SU-DHL-6 (cell line): ENCODE measurements around the gene DUOXA1.

ENCODE experiments used
- EZH2phosphoT487 ChIP-seq: fragments of 200-600 bp; sonication (generic), shearing (Covaris generic); conservative IDR thresholded peaks from 2 replicates; pipeline ENCODE4 v1.6.1; 2018; ENCODE audit warnings: mild to moderate bottlenecking, antibody characterized with exemption, low read length, moderate library complexity, mixed read lengths
- TF ChIP-seq, protein P1 (sequence below): fragments of 200-600 bp; sonication (generic); IDR thresholded peaks from one replicate; pipeline ENCODE4 v1.5.1; 2017; ENCODE audit warnings: antibody characterized with exemption, mild to moderate bottlenecking, low read length, moderate library complexity; ENCODE audit not compliant: insufficient read depth, poor library complexity, severe bottlenecking

DNA sequence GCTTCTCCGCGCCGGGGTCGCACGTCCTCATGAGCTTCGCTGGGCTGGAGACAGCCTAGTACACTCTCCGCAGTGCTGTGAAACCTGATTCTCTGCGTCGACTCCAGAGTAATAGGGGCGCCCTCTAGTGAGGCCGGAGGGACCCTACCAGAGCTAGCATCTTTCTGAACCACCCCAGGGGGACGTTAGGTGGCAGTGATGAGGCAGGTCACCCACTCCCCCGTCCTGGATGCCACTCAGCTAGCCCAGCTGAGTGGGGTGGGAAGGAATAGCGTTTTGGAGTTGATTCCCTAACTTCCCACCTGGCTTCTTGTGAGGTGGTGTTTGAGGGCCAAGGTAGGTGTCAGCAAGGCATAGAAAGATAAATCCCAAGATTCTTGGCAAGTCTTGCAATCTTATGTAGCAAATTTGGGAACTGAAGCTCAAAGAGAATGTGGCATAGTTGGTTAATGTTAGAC lies 11.5 kb downstream of the DUOXA1 start:
- TF ChIP-seq, protein P1, sequence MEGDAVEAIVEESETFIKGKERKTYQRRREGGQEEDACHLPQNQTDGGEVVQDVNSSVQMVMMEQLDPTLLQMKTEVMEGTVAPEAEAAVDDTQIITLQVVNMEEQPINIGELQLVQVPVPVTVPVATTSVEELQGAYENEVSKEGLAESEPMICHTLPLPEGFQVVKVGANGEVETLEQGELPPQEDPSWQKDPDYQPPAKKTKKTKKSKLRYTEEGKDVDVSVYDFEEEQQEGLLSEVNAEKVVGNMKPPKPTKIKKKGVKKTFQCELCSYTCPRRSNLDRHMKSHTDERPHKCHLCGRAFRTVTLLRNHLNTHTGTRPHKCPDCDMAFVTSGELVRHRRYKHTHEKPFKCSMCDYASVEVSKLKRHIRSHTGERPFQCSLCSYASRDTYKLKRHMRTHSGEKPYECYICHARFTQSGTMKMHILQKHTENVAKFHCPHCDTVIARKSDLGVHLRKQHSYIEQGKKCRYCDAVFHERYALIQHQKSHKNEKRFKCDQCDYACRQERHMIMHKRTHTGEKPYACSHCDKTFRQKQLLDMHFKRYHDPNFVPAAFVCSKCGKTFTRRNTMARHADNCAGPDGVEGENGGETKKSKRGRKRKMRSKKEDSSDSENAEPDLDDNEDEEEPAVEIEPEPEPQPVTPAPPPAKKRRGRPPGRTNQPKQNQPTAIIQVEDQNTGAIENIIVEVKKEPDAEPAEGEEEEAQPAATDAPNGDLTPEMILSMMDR: peak; percentile 98
- TF ChIP-seq EZH2phosphoT487: no peak
